Osteoblast (primary cell): ENCODE data around the gene STX8. TPM values are rescaled to one million over a fixed set of nuclear protein-coding genes. Genes with fewer than 3 reads are reported as not detected.

ENCODE experiments used
- DNase-seq: peaks from one replicate; pipeline ENCODE4 v3.0.0; 2011; ENCODE audit warnings: low spot score, mixed read lengths; ENCODE audit not compliant: insufficient read length; ENCODE audit errors: missing footprints
- H2AFZ ChIP-seq: 2 replicates; pipeline ENCODE4 v1.6.0; 2011; ENCODE audit warnings: mild to moderate bottlenecking, low read length
- H3K27ac ChIP-seq: 2 replicates; pipeline ENCODE4 v1.5.1; 2011; ENCODE audit warnings: mild to moderate bottlenecking, low read depth, low read length, moderate library complexity
- H3K27me3 ChIP-seq: 2 replicates; pipeline ENCODE4 v1.6.0; 2012; ENCODE audit warnings: mild to moderate bottlenecking, control low read depth, inconsistent platforms, low read length, moderate library complexity; ENCODE audit not compliant: insufficient read depth
- H3K36me3 ChIP-seq: 2 replicates; pipeline ENCODE4 v1.5.1; 2011; ENCODE audit warnings: mild to moderate bottlenecking, low read length, control low read depth, moderate library complexity; ENCODE audit not compliant: insufficient read depth
- H3K4me1 ChIP-seq: 2 replicates; pipeline ENCODE4 v1.5.1; 2011; ENCODE audit warnings: mild to moderate bottlenecking, low read length, control low read depth, moderate library complexity; ENCODE audit not compliant: insufficient read depth
- H3K4me2 ChIP-seq: 2 replicates; pipeline ENCODE4 v1.6.0; 2011; ENCODE audit warnings: mild to moderate bottlenecking, low read length; ENCODE audit not compliant: insufficient read depth
- H3K4me3 ChIP-seq: fragments of 200-600 bp; sonication (generic); 3 replicates; pipeline ENCODE4 v1.5.1; 2012; ENCODE audit warnings: mild to moderate bottlenecking, low read length, inconsistent platforms; ENCODE audit not compliant: insufficient read depth
- H3K79me2 ChIP-seq: 2 replicates; pipeline ENCODE4 v1.6.0; 2012; ENCODE audit warnings: mild to moderate bottlenecking, low read length, control low read depth, inconsistent platforms; ENCODE audit not compliant: insufficient read depth
- H3K9me3 ChIP-seq: 2 replicates; pipeline ENCODE4 v1.5.1; 2011; ENCODE audit warnings: low read depth, low read length, control low read depth
- H4K20me1 ChIP-seq: 2 replicates; pipeline ENCODE4 v1.6.0; 2012; ENCODE audit warnings: mild to moderate bottlenecking, low read length, control low read depth; ENCODE audit not compliant: insufficient read depth
- CTCF ChIP-seq: IDR thresholded peaks from 2 replicates; pipeline ENCODE4 v1.5.1; 2011; ENCODE audit warnings: mild to moderate bottlenecking, low read depth, low read length, moderate library complexity; ENCODE audit errors: extremely low read depth
- total RNA-seq: library from RNA; depleted of rRNA; stranded (reverse); fragments of >200 nt; gene quantifications from 2 replicates; pipeline ENCODE4 v1.2.3, GENCODE V29; 2012

STX8 gene
- total RNA-seq, 1 donor = 72.7 TPM

GRCh38 chr17:9236286-9237052 is 339.2 kb downstream of the STX8 start:
- Histone ChIP-seq H2AFZ (no peak overlapping the region), H4K20me1 (no peaks in the 10 kb centered on the region), H3K4me3 (no peak overlapping the region), H3K9me3 (no peaks in the 10 kb centered on the region), H3K27ac (no peak overlapping the region), H3K36me3 (no peaks in the 10 kb centered on the region), H3K4me1 (peaks cover 14% of the 10 kb centered on the region), H3K27me3 (peaks cover 2% of the 10 kb centered on the region), H3K4me2 (no peak overlapping the region), H3K79me2 (no peaks in the 10 kb centered on the region)
- peak; percentile 76 for DNase-seq
- TF ChIP-seq CTCF = no peak

GRCh38 chr17:9235346-9235745 is 340.3 kb downstream of the STX8 start:
- Histone ChIP-seq H2AFZ (no peak overlapping the region), H3K79me2 (no peaks in the 10 kb centered on the region), H3K4me2 (no peak overlapping the region), H3K36me3 (no peaks in the 10 kb centered on the region), H3K27me3 (peaks cover 2% of the 10 kb centered on the region), H3K4me1 (peaks cover 5% of the 10 kb centered on the region), H3K4me3 (no peak overlapping the region), H3K9me3 (no peaks in the 10 kb centered on the region), H3K27ac (no peak overlapping the region), H4K20me1 (no peaks in the 10 kb centered on the region)
- DNase-seq = peak; percentile 78
- no peak for TF ChIP-seq CTCF

- no peak overlapping the region for H2AFZ ChIP-seq
- no peak overlapping the region for H3K4me2 ChIP-seq
- H3K9me3 ChIP-seq = no peaks in the 10 kb centered on the region
- TF ChIP-seq CTCF = no peak
- H4K20me1 ChIP-seq = no peaks in the 10 kb centered on the region
- peak; percentile 69 for DNase-seq
- no peak overlapping the region for H3K4me3 ChIP-seq
- H3K27me3 ChIP-seq = peaks cover 2% of the 10 kb centered on the region
- H3K36me3 ChIP-seq = no peaks in the 10 kb centered on the region
- H3K4me1 ChIP-seq = peaks cover 2% of the 10 kb centered on the region
- H3K27ac ChIP-seq = no peak overlapping the region
- H3K79me2 ChIP-seq = no peaks in the 10 kb centered on the region
Measured at GRCh38 chr17:9234389-9234945, 341.2 kb downstream of the STX8 start.

- no peaks in the 10 kb centered on the region for H4K20me1 ChIP-seq
- no peak overlapping the region for H3K27ac ChIP-seq
- no peak for TF ChIP-seq CTCF
- no peaks in the 10 kb centered on the region for H3K27me3 ChIP-seq
- H3K79me2 ChIP-seq = no peaks in the 10 kb centered on the region
- no peak overlapping the region for H3K4me3 ChIP-seq
- H3K9me3 ChIP-seq = no peaks in the 10 kb centered on the region
- peak; percentile 80 for DNase-seq
- peaks cover 3% of the 10 kb centered on the region for H3K4me1 ChIP-seq
- H3K4me2 ChIP-seq = no peak overlapping the region
- no peaks in the 10 kb centered on the region for H3K36me3 ChIP-seq
- no peak overlapping the region for H2AFZ ChIP-seq
Measured at GRCh38 chr17:9233761-9234160, 341.9 kb downstream of the STX8 start.
